GM18951 (cell line): ENCODE data around the gene NEURL1.
"Not testable (repeated sequence)": the region's sequence is repeated elsewhere in the genome, so short reads cannot be mapped to it uniquely, and the experiment has no call there.

Source experiments
- POLR2A ChIP-seq: IDR thresholded peaks from 4 replicates; pipeline ENCODE4 v1.6.1; 2011; ENCODE audit warnings: mild to moderate bottlenecking; ENCODE audit not compliant: insufficient read length, insufficient read depth; ENCODE audit errors: extremely low read depth
- in situ Hi-C: fragments of 300-500 bp; cut with MboI; formaldehyde crosslinking; loops from one replicate; pipeline ENCODE4 v1.12.0; 2022; ENCODE audit warnings: low sequenced_read_pairs, mixed read lengths, inconsistent platforms; ENCODE audit not compliant: unreplicated experiment

Gene NEURL1

DNA sequence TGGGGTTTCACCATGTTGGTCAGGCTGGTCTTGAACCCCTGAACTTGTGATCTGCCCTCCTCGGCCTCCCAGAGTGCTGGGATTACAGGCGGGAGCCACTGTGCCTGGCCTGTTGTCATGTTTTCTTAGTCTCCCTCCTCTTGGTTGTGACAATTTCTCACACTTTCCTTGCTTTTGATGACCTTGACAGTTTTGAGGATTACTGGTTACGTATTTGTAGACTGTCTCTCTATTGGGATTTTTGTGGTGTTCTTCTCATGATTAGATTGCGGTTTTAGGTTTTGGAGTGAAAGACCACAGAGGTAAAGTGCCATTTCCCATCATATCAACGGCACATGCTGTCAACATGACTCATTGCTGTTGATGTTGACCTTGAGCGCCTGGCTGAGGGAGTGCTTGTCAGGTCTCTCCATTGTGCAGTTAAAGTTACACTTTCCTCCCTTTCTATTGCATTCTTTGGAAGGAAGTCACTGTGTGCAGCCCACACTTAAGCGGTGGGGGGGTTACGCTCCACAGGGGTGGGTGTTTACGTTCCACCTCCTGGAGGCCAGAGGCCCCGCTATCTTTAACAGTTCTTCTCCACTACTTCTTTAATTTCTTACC lies 10.8 kb downstream of the NEURL1 start:
- in situ Hi-C loops = no loop called here
- no peak for TF ChIP-seq POLR2A

DNA sequence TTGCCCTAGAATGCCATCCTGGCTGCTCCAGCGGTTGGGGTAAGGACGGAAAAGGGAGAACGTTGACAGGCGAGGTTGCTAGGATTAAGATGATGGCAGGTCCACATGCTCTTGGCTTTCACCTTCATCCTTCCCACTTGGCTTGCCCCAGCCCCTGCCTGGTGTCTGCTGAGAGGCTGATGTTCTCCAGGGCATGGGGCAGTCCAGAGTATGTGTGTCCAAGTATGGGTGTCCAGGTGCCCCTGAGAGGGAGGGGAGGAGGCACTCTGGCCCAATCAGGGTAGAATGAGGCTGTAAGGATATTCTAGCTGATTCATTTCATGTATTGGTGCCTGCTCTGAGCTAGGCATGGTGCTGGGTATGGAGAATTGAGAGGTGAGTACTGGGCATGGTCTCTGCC lies 12.6 kb downstream of the NEURL1 start:
- in situ Hi-C loops = no loop called here
- TF ChIP-seq POLR2A = no peak

DNA sequence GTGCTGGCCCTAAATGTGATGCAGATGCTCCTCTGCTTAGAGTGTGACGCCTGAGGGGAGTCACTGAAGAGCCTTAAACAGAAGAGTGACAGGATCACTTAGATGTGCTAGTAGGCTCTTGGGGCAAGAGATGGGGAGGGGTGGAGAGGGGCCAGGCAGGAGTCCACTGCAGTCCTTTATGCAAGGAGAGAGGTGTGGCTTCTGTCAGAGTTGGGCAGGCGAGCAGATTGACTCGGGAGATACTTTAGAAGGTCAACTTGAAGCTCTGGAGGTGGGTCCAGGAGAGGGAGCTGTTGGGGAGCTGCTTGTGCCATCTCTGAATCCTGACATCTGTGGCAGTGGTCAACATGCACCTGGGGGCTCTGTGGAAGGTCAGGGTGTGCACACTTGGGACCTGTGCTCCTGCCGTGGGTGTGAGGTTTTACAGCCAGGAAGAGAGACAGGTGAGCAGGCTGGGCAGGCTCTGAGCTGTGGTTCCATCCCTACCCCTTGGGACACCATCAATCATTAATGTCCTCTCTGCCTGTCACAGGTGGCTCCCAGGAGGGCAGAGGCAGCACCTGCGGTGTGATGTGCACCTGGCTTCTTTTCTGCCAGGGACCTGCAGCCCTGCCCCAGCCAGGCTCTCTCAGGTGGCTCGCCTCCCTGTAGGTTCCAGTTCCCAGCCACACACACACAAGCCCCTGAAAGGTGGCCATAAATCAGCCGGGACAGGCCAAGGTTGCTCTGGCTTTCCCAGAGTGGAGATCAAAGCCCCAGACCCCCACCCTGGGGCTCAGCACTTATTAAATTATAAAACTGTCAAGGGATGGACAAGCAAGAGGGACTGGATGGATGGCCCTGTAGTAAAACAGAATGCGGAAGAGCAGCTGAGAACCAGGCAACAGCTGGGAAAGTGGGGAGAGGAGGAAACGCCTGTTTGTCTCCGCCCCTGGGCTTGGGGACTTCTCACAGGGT lies 14.0 kb downstream of the NEURL1 start:
- TF ChIP-seq POLR2A = no peak
- in situ Hi-C loops = no loop called here

DNA sequence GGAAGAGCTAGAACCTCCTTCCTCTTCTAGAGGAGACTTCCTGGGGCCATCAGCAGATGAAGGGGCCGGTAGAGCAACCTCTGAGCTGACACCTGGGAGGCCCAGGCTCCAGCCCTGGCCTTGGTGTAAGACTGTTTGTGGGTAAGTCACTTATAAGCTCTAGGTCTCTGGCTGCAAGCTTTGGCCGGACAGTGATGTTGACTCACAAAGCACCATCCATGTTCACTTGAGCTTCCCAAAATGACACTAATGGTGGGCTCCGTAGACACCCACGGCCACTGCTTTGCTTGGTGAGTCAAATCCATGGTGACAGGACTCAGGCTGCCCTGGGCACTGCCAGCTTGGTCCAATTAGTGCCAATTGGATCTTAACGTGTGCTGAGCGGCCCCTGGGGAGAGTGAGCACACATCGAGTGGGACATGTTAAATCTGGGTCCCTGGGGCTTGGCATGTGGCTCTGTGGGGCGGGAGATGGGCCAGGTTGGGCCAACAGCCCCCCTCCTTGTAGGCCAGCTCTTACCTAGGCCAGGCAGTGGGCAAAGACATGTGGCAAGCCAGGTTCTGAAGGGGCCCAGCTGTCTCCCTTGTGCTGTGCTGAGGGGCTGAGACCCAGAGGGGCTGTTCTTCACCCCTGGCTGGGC lies 16.7 kb downstream of the NEURL1 start:
- in situ Hi-C loops = no loop called here
- TF ChIP-seq POLR2A = no peak

DNA sequence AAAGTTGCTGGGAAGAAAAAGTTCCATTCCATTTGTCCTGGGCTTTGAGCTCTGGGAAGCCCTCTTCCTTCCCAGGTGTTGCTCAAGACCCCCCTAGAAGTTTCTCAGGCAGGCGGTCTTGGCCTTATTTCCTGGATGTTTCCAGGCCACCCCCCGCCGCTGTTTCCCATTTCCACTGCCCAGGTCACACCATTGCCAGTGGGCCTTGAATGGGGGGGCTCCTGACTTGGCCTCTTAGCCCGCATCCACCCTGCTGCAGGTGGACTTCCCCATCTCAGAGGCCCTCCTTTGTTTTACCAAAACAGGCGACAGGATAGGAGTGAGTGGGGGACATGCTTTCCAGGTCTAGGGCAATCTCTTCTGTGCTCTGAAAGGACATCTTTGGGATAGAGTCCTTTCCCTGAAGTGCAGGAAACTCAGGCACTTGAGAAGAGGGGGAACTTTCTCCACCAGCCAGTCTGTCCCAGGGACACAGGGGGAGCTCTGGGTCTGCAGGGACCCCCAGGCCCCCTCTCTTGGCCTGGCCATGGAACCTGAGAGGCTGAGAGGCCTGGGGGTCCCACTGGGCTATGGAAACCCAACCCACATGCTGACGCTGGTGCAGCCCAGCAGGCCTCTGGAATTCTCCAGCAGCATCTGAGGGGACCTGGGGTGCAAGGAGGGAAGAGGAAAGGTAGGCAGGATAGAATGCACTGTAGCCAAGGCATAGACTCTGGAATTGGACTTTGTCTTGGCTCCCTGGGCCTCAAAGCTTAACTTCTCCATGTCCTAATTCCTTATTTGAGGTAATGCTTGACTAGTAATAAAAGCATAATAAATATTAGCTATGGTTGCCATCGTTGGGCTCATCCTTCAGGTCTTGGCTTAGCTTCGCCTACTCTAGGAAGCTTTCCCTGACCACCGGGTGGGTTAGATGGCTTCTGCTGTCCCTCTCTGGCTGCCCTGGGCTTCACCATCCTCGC lies 17.6 kb downstream of the NEURL1 start:
- in situ Hi-C loops = no loop called here
- TF ChIP-seq POLR2A = no peak

DNA sequence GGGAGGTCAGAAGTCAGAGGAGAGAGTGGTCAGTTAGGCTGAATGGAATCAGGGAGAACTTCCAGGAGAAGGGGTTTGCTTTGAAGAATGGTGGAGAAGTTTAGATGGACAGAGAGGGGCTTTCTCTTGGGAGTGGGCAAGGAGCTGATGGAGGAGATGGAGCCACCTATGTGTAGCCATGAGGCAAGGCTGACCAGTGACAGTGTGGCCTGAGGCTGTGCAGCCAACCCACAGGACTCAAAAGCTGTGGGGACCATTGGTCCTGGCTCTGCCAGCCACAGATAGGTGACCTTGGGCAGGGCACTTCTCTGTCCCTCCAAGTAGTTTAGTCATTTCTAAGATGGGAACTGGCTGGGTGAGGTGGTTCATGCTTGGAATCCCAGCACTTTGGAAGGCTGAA lies 18.7 kb downstream of the NEURL1 start:
- in situ Hi-C loops = no loop called here
- TF ChIP-seq POLR2A = no peak

DNA sequence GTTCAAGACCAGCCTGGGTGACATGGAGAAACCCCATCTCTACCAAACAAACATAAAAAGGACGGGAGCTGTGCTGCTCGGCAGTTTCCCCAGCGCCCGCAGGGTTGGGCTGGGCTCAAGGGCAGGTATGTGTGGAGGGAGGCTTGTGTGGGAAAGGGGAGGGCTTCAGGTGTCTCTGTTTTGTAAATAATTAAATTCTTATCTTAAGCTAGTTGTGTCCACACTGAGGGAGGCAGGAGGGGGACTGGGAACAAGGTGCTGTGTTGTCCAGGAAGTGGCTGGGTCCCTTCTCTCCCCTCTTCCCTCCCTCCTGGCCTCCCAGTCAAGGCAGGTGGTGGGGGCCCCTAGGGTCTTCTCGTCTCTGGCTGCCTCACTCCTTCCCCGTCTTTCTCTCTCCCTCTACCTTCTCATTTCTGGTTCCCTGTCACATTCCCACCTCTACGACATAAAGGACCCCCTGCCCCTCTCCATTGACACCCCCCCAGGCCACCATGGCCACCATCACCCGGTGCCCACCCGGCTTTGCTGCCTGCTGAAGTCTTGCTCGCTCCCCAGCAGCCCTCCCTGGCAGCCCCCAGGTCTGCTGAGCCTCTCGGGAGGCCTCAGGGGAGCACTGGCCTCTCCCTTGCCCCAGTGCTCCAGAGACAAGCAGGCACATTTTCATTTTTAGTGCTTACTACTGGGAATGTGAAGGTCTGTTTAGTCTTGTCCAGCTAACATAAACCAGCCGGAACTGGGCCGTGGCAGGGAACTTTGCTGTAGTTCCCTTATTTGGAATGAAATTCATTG lies 19.3 kb downstream of the NEURL1 start:
- in situ Hi-C loops = no loop called here
- TF ChIP-seq POLR2A = no peak

DNA sequence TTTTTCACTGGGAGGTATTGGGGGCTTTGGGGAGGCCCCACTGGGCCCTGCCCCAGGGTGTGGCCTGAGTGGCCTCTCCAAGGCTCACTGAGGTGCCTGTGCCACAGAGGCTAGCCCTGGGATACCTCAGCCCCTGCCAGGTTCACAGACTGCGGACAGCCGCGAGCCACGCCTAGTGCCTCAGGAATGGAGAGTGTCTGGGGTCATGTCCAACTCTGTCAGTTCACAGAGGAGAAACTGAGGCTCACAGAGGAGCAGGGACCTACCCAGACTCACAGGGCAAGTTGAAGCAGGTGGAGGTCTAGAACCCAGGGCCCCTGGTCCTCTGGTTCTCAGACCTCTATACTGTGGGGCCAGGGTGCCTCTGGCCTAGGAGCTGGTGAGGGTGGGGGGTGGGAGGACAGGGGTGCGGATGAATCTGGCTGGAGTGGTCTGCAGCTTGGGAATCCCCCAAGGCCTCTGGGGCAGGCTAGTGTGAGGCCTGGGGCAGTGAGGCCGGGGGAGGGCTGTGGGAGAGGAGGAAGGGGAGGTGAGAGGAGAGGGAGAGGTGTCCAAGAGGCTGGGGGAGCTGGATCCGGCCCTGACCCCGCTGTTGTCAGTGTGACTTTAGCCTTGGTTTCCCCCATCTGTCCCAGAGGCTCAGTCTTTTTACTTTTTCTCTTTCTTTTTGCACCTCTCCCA lies 20.0 kb downstream of the NEURL1 start:
- no peak for TF ChIP-seq POLR2A
- in situ Hi-C loops = no loop called here

DNA sequence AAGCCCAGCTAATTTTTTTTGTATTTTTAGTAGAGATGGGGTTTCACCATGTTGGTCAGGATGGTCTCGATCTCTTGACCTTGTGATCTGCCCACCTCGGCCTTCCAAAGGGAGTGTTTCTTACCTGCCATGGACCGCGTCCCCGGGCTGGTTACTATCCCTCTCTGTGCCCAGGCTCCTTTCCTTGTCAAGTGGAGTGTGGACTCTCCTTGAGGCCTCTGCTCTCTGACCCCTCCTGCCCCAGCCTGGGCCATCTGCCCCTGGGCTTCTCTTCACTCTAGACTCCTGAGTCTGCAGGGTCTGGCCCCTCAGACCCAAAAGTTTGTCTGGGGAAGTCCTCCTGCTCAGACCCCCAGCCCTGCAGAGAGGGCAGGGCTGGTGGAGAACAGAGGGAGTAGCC lies 20.7 kb downstream of the NEURL1 start:
- in situ Hi-C loops = no loop called here
- no peak for TF ChIP-seq POLR2A

DNA sequence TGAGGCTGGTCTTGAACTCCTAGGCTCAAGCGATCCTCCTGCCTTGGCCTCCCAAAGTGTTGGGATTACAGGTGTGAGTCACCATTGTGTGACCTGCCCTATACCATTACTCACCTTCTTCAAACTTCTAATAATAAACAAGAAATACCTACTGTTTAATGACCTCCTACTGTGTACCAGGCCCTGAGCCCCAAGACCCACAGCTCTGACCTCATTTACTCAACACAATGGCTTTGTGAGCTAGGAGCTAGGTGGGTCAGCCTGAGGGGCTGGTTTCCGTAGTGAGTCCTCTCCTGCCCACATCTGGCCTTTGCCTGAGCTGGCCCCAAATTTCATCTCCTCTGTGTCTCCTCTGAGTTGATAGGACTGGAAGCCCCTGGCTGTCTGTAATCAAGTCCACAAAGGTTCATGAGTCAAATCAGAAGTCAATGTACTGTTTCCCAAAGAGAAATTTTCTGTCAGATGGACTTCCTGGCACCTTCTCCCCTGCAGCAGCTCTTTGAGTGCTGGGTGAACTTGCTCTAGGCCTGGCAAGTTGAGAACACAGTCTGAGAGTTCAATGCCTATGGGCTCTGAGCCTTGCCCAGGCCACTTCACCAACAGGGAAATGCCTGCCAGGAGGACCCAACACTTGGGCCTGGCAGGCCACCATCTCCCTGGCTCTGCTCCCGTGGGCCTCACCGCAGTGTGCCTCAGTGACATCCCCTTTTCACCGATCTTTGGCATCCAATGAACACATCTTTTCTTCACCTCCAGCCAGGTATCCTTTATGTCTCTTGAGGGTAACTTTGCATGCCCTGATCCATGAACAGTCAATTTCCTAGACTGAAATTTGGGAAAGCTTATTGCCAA lies 24.0 kb downstream of the NEURL1 start:
- no peak for TF ChIP-seq POLR2A
- in situ Hi-C loops = no loop called here

DNA sequence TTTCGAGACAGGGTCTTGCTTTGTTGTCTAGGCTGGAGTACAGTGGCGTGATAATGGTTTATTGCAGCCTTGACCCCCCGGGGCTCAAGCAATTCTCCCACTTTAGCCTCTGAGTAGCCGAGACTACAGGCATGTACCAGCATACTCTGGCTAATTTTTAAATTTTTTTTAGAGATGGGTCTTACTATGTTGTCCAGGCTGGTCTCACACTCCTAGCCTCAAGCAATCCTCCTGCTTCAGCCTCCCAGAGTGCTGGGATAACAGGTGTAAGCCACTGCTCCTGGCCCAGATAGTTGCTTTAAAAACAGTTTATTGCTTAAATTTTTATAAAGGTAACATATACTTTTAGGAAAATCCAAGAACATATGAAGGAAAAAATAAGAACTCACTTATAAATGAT lies 26.3 kb downstream of the NEURL1 start:
- no peak for TF ChIP-seq POLR2A
- in situ Hi-C loops = no loop called here

DNA sequence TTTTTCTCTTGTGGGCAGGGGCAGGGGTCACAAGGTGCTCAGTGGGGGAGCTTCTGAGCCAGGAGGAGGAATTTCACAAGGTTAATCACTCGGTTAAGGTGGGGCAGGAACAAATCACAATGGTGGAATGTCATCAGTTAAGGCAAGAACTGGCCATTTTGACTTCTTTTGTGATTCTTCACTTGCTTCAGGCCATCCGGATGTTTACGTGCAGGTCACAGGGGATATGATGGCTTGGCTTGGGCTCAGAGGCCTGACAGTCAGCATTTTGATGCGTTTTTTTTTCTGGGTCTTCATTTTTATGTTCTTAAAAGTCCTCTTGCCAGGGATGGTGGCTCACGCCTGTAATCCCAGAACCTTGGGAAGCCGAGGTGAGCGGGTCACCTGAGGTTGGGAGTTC lies 28.5 kb downstream of the NEURL1 start:
- in situ Hi-C loops = not testable (repeated sequence)
